Measurements from ENCODE around the gene PCDH18. TPM values are rescaled to one million over a fixed set of nuclear protein-coding genes. Genes with fewer than 3 reads are reported as not detected.
"Not testable (repeated sequence)": the region's sequence is repeated elsewhere in the genome, so short reads cannot be mapped to it uniquely, and the experiment has no call there.

Gene PCDH18
- total RNA-seq, 1 donor from 2014 or later, result 34.4 TPM

DNA sequence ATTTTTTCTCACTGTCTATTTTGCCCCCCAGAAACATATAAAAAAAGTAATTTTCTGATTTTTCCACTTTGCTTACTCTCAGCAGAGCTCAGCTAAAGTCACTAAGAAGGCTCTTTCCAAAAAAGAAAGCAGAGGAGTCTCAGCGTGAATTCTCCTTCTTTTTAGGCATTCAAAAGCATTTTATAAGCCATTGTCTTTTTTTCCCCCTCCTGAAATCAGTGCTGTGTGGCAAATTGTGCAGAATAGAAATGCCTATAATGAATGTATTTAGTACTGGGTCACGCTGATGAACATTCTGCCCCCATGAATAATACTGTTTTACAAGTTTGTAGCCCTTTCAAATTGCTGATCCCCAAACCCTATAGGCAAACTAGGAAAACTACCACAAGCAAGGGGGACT, 1.6 kb upstream of the PCDH18 start:
- intact Hi-C loops (cut with DNase I), result no loop called here

GRCh38 chr4:137532869-137533236, 559 bp upstream of the PCDH18 start:
- ATAC-seq (no peak), DNase-seq (ENCODE audit: low spot score) (no peak)
- intact Hi-C loops (cut with DNase I), result no loop called here

More for the DNA sequence above, 1.6 kb upstream of the PCDH18 start:
- DNase-seq (ENCODE audit: low spot score), result no peak
- ATAC-seq, result no peak

DNA sequence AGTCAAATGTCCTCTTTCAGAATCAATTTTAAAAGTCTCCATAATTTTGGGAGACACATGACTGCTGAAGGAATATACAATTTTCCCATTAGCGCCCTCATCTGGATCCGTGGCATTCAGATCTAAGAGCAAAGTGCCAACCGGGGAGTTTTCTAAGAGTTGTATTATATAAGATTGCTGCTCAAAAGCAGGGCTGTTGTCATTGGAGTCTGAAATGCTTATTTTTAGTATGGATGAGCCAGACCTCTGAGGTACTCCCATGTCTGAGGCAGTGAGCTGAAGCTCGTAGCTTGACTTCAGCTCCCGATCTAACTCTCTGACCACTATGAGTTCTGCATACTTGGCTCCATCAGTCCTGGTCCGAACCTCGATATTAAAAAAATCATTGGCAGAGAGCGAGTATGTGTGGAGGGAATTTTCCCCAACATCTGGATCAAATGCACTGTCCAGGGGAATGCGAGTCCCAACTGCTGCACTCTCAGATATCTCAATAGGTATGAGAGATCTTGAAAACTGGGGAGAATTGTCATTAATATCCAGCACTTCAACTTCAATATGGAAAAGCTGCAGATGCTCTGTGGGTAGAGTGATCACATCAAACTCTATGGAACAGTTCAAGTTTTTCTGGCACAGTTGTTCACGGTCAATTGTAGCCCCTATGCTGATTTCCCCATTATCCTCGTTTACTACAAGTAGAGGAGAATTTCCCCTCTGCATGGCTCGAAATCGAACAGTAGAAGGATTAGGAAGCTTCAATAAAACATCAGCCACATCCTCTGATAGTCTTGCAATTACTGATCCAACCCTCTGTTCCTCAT, 917 bp downstream of the PCDH18 start:
- no peak for DNase-seq (ENCODE audit: low spot score)
- intact Hi-C loops (cut with DNase I), result no loop called here
- ATAC-seq, result peak; percentile 54

GRCh38 chr4:137530176-137530575, 2.1 kb downstream of the PCDH18 start:
- DNase-seq (ENCODE audit: low spot score) (no peak), ATAC-seq (peak; percentile 50)
- intact Hi-C loops (cut with DNase I), result no loop called here

DNA sequence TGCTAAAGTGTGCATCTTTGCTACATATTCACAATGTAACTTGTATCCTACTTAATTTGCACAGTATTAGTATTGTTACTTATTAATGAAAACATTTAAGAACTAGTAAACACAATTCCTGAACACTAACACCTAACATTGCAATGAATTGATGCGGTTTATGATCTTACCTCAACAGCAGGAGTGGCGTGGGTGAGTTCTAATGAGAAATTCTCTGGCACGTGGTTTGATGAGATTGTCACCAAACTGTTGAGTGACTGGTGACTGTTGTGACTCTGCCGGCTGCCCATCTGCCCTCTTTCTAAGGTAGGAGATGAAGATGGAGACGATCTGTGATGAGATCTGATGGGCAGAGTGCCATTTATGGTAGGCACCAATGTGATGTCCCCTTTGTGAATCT, 2.9 kb downstream of the PCDH18 start:
- intact Hi-C loops (cut with DNase I), result no loop called here
- no peak for ATAC-seq
- DNase-seq (ENCODE audit: low spot score), result no peak

DNA sequence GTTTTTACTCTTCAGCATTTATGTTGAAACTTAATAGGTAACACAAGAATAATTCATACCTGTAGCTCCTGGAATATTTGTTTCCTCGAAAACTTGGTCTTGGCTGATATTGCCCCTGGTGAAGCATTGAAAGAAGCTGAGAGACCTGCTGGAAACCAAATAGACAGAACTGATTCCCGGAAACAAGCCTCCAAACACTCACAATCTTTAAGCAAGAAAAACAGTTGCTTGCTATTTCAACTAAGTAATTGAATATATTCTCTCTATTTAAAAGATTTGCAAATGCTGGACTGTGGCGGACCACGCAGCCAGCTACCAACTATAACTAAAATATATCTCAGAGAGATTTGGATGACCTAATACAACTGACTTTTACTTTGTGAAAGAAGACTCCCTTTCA, 3.6 kb downstream of the PCDH18 start:
- ATAC-seq (no peak), DNase-seq (ENCODE audit: low spot score) (no peak)
- intact Hi-C loops (cut with DNase I), result no loop called here

GRCh38 chr4:137526681-137527080, 5.6 kb downstream of the PCDH18 start:
- ATAC-seq, result no peak
- no peak for DNase-seq (ENCODE audit: low spot score)
- intact Hi-C loops (cut with DNase I), result no loop called here

DNA sequence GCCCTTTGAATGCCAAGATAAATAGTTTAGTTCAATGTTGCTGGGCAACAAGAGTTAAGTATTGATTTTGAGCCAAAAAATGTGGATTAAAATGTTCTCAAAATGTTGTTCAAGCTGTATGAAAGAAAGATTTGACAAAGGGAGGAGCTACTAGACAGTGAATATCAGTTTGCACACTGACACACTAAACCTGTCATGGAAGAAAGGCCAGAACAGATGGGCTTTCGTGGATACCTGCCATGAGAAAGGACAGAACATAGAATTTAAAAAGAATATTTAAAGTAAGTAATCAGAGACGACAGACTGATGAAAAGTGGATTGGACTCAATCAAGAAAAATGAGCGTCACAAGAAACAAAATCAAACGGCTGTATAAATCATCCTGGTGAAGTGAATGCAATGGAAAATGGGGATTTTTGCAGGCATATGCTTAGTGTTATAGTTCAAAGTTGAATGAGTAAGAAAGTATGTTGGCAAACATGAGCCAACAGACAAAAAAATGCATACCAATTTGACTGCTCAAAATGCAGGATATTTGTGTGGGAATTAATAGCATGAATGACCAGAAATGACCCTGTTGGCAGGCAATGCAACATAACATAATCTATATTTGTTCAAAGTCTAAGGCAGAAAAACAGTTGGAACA, 7.4 kb downstream of the PCDH18 start:
- ATAC-seq (no peak), DNase-seq (ENCODE audit: low spot score) (no peak)
- intact Hi-C loops (cut with DNase I), result no loop called here

- DNase-seq (ENCODE audit: low spot score), result no peak
- intact Hi-C loops (cut with DNase I), result no loop called here
- ATAC-seq, result no peak
Measured at GRCh38 chr4:137523329-137523728, 9.0 kb downstream of the PCDH18 start.

GRCh38 chr4:137521053-137521452, 11.2 kb downstream of the PCDH18 start:
- DNase-seq (ENCODE audit: low spot score), result no peak
- intact Hi-C loops (cut with DNase I), result no loop called here
- ATAC-seq, result no peak

GRCh38 chr4:137519406-137519805, 12.9 kb downstream of the PCDH18 start:
- DNase-seq (ENCODE audit: low spot score), result no peak
- no peak for ATAC-seq
- intact Hi-C loops (cut with DNase I), result no loop called here

DNA sequence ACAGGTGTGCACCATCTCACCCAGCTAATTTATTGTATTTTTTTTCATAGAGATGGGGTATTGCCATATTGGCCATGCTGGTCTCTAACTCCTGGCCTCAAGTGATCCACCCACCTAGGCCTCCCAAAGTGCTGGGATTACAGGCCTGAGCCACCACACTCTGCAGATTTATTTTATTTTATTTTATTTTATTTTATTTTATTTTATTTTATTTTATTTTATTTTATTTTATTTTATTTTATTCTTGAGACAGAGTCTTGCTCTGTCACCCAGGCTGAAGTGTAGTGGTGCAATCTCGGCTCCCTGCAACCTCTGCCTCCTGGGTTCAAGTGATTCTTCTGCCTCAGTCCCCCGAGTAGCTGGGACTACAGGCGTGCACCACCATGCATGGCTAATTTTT, 15.0 kb downstream of the PCDH18 start:
- intact Hi-C loops (cut with DNase I); ATAC-seq; DNase-seq (ENCODE audit: low spot score): not testable (repeated sequence)

DNA sequence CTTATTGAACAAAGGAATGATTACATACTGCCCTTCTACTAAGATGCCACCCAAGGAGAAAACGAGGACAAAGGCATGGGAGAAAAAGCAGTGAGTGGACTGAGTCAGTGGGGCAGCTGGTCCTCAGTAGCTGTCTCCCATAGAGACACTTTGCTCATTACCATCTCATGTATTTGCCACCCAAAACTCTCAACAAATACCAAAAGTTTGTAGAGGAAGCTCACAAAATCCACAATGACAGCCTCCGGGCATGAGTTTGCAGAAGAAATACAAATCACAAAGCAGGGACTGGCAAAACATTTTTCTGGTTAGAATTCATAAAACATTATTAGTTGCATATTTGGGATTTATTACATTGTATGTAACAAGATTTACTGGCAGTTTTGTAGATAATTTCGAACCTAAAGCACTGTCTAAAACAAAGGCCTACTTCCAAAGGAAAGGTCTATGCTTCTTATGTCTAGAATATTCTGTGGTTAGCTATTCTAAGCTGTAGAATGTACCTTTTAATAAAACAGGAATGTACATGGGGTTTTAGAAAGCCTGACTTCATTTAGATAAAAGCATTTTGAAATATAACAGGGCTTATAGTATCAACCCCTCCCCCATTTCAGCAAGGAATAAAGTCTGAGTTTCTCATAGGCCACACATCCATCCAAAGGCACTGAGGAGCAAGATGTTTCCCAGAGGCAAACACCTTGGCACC, 17.7 kb downstream of the PCDH18 start:
- ATAC-seq (no peak), DNase-seq (ENCODE audit: low spot score) (no peak)
- intact Hi-C loops (cut with DNase I), result no loop called here

GRCh38 chr4:137510557-137511265, 21.6 kb downstream of the PCDH18 start:
- DNase-seq (ENCODE audit: low spot score) (no peak), ATAC-seq (peak; percentile 94)
- intact Hi-C loops (cut with DNase I), result no loop called here

- ATAC-seq (no peak), DNase-seq (ENCODE audit: low spot score) (no peak)
- intact Hi-C loops (cut with DNase I), result no loop called here
Measured at GRCh38 chr4:137509855-137510282, 22.4 kb downstream of the PCDH18 start.

GRCh38 chr4:137502339-137503129, 29.8 kb downstream of the PCDH18 start:
- ATAC-seq, result no peak
- intact Hi-C loops (cut with DNase I), result no loop called here
- DNase-seq (ENCODE audit: low spot score), result no peak

GRCh38 chr4:137496267-137496666, 36.0 kb downstream of the PCDH18 start:
- ATAC-seq; intact Hi-C loops (cut with DNase I); DNase-seq (ENCODE audit: low spot score): not testable (repeated sequence)

- no peak for DNase-seq (ENCODE audit: low spot score)
- no peak for ATAC-seq
- intact Hi-C loops (cut with DNase I), result no loop called here
Measured at GRCh38 chr4:137495578-137495977, 36.7 kb downstream of the PCDH18 start.
